22Rv1 (cell line): ENCODE results near the gene IL17RC.
A peak's percentile ranks its signal among the peaks of the same experiment; 100 is the strongest.

Experiments
- H3K27ac ChIP-seq: fragments of 450-650 bp; 2 replicates; pipeline ENCODE4 v1.5.1; 2017
- CTCF ChIP-seq: fragments of 450-650 bp; IDR thresholded peaks from 2 replicates; pipeline ENCODE4 v1.5.1; 2017; ENCODE audit warnings: mild to moderate bottlenecking
- ZFX ChIP-seq: fragments of 450-650 bp; IDR thresholded peaks from 2 replicates; pipeline ENCODE4 v1.6.1; 2017; ENCODE audit warnings: antibody characterized with exemption, borderline replicate concordance

IL17RC gene

GRCh38 chr3:9878700-9879099 is 38.2 kb upstream of the IL17RC start:
- TF ChIP-seq CTCF (no peak), ZFX (no peak)
- H3K27ac ChIP-seq, result no peak overlapping the region

GRCh38 chr3:9879830-9880549 is 36.9 kb upstream of the IL17RC start, which contains the start of gene CIDEC:
Gene CIDEC, minus strand, starts transcription at chr3:9880253. Its CDS starts 1,767 bp downstream, at chr3:9878486.
- no peak for TF ChIP-seq ZFX
- no peak for TF ChIP-seq CTCF

GRCh38 chr3:9881441-9881840 is 35.5 kb upstream of the IL17RC start:
- TF ChIP-seq ZFX (no peak), CTCF (no peak)
- no peak overlapping the region for H3K27ac ChIP-seq

More at GRCh38 chr3:9879830-9880549, 36.9 kb upstream of the IL17RC start, which contains the start of gene CIDEC:
- H3K27ac ChIP-seq, result no peak within 1 kb of the TSS

GRCh38 chr3:9883706-9884554 is 33.0 kb upstream of the IL17RC start:
- H3K27ac ChIP-seq, result peak overlapping the region; percentile 12; the same call in 1 of the 2 replicates
- TF ChIP-seq ZFX, result no peak
- no peak for TF ChIP-seq CTCF

GRCh38 chr3:9884555-9885165 is 32.2 kb upstream of the IL17RC start:
- H3K27ac ChIP-seq, result peak overlapping the region; percentile 12; the same call in 1 of the 2 replicates
- TF ChIP-seq CTCF, result no peak
- no peak for TF ChIP-seq ZFX

- no peak overlapping the region for H3K27ac ChIP-seq
- TF ChIP-seq CTCF (no peak), ZFX (no peak)
These were observed 30.6 kb upstream of the IL17RC start for GRCh38 chr3:9886328-9886727.
